Neural progenitor cell (in vitro differentiated cells): Measurements from ENCODE around the gene MYO9B.

Experiments used
- EZH2 ChIP-seq: fragments of 200-600 bp; sonication (generic); IDR thresholded peaks from 2 replicates; pipeline ENCODE4 v1.6.1; 2017; ENCODE audit warnings: antibody characterized with exemption, mild to moderate bottlenecking, moderate library complexity
- TF ChIP-seq, protein P1 (sequence below): fragments of 200-600 bp; sonication (generic); IDR thresholded peaks from 2 replicates; pipeline ENCODE4 v1.5.1; 2017; ENCODE audit warnings: antibody characterized with exemption, mild to moderate bottlenecking

DNA sequence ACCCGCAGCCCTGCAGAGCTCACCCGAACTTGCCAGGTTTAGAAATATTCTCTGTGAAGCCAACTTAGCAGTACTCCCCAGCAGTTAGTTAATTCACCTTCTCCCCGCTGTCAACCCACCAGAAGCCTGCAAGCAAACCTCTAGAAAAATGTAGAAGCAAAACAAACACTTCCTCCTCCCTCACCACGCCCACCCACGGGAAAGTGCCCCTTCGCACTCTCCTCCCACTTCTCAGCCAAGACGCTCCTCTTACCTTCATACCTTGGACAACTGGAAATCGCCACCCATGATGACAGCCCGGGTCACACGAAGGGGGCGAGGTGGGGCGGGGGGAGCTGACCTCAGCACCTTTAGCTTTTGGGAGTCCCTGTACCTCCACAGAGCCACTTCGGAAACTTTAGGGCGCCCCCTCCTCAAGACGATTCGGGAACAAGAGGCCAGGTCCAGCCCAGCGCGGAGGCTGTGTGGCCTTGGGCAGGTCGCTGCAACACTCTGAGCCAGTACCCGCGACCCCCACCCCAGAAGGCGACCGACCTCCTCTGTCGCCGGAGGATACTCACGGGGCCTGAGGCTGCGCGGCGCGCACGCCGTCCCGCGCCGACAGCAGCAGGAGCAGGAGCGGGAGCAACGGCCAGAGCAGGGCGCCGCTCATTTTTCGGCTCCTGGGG, 49.5 kb upstream of the MYO9B start:
- TF ChIP-seq, protein P1, sequence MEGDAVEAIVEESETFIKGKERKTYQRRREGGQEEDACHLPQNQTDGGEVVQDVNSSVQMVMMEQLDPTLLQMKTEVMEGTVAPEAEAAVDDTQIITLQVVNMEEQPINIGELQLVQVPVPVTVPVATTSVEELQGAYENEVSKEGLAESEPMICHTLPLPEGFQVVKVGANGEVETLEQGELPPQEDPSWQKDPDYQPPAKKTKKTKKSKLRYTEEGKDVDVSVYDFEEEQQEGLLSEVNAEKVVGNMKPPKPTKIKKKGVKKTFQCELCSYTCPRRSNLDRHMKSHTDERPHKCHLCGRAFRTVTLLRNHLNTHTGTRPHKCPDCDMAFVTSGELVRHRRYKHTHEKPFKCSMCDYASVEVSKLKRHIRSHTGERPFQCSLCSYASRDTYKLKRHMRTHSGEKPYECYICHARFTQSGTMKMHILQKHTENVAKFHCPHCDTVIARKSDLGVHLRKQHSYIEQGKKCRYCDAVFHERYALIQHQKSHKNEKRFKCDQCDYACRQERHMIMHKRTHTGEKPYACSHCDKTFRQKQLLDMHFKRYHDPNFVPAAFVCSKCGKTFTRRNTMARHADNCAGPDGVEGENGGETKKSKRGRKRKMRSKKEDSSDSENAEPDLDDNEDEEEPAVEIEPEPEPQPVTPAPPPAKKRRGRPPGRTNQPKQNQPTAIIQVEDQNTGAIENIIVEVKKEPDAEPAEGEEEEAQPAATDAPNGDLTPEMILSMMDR: no peak
- no peak for TF ChIP-seq EZH2
